BE2C (cell line): ENCODE results near the gene SENP1.

Experiments
- DNase-seq: peaks from one replicate; pipeline ENCODE4 v3.0.0-alpha.2; 2020
- H3K27me3 ChIP-seq: fragments of 250-450 bp; sonication (Bioruptor Pico); 2 replicates; pipeline ENCODE4 v1.5.1; 2020; ENCODE audit warnings: mild to moderate bottlenecking
- H3K36me3 ChIP-seq: fragments of 250-450 bp; sonication (Bioruptor Pico); 2 replicates; pipeline ENCODE4 v1.5.1; 2020; ENCODE audit warnings: mild to moderate bottlenecking
- H3K4me1 ChIP-seq: fragments of 250-450 bp; sonication (Bioruptor Pico); 2 replicates; pipeline ENCODE4 v1.5.1; 2020
- H3K4me3 ChIP-seq: 2 replicates; pipeline ENCODE4 v1.5.1; 2011; ENCODE audit warnings: low read depth, low read length
- H3K9me3 ChIP-seq: fragments of 250-450 bp; sonication (Bioruptor Pico); 2 replicates; pipeline ENCODE4 v1.5.1; 2020
- TF ChIP-seq, protein P1 (sequence below): IDR thresholded peaks from 2 replicates; pipeline ENCODE4 v1.5.1; 2012; ENCODE audit warnings: mild to moderate bottlenecking, low read depth, low read length

Gene SENP1

DNA sequence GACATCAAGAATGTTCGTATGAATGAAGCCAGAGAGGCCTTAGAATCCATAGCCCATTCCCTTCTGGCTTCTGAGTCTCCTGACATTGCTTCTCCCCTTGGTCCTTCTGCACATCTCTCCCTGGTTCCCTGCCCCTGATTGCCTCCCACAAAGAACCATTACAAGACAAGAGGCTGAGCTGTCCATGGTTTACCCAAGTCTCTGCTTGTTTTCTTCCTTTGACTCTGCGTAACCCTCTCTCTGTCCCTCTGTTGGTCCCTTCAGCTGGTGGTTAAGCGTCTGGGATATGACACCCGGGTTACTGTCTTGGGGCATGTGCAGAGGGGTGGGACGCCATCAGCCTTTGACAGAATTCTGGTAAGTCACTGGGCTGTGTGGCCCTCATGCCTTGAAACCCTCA is 29.1 kb upstream of the SENP1 start:
- peaks cover 83% of the 10 kb centered on the region for H3K36me3 ChIP-seq

DNA sequence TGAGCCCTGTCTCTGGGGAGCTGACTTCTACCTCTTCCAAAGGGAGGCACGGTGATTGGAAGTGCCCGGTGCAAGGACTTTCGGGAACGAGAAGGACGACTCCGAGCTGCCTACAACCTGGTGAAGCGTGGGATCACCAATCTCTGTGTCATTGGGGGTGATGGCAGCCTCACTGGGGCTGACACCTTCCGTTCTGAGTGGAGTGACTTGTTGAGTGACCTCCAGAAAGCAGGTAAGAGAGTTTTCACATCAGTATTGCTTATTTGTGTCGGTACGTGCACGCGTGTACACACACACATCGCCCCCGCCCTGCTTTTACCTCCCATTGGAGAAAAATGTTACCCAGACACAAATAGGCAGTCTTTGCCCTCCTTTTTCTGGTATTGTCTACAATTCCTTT is 26.9 kb upstream of the SENP1 start:
- no peak for DNase-seq
- Histone ChIP-seq H3K9me3 (no peaks in the 10 kb centered on the region), H3K4me1 (no peaks in the 10 kb centered on the region), H3K4me3 (no peak overlapping the region), H3K27me3 (no peaks in the 10 kb centered on the region), H3K36me3 (peaks cover 81% of the 10 kb centered on the region)
- TF ChIP-seq, protein P1, sequence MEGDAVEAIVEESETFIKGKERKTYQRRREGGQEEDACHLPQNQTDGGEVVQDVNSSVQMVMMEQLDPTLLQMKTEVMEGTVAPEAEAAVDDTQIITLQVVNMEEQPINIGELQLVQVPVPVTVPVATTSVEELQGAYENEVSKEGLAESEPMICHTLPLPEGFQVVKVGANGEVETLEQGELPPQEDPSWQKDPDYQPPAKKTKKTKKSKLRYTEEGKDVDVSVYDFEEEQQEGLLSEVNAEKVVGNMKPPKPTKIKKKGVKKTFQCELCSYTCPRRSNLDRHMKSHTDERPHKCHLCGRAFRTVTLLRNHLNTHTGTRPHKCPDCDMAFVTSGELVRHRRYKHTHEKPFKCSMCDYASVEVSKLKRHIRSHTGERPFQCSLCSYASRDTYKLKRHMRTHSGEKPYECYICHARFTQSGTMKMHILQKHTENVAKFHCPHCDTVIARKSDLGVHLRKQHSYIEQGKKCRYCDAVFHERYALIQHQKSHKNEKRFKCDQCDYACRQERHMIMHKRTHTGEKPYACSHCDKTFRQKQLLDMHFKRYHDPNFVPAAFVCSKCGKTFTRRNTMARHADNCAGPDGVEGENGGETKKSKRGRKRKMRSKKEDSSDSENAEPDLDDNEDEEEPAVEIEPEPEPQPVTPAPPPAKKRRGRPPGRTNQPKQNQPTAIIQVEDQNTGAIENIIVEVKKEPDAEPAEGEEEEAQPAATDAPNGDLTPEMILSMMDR: no peak

More for the DNA sequence above, 29.1 kb upstream of the SENP1 start:
- TF ChIP-seq, protein P1: no peak
- Histone ChIP-seq H3K27me3 (no peaks in the 10 kb centered on the region), H3K4me3 (no peak overlapping the region), H3K4me1 (no peaks in the 10 kb centered on the region), H3K9me3 (no peaks in the 10 kb centered on the region)
- DNase-seq: no peak

DNA sequence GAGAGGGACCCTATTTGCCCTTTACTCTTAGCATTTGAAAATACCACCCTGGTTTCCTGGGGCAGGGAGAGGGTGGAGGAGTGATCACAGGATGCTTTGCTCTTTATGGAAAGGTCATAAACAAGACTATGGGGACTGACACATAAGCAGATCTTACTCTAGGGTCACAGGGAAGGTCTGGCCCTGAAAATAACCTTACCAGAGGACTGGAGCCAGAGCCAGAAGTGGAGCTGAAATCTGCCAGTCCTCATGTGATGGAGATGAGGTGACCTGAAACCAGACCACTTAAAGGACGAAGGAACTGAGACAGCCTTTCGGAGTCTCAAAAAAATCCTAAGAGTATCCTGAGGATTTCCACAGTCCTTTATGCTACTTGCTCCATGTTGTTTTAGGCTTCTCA is 25.6 kb upstream of the SENP1 start:
- no peak overlapping the region for H3K4me3 ChIP-seq
- no peaks in the 10 kb centered on the region for H3K9me3 ChIP-seq
- H3K27me3 ChIP-seq: no peaks in the 10 kb centered on the region
- DNase-seq: no peak
- H3K4me1 ChIP-seq: no peaks in the 10 kb centered on the region
- TF ChIP-seq, protein P1: no peak
- peaks cover 83% of the 10 kb centered on the region for H3K36me3 ChIP-seq

DNA sequence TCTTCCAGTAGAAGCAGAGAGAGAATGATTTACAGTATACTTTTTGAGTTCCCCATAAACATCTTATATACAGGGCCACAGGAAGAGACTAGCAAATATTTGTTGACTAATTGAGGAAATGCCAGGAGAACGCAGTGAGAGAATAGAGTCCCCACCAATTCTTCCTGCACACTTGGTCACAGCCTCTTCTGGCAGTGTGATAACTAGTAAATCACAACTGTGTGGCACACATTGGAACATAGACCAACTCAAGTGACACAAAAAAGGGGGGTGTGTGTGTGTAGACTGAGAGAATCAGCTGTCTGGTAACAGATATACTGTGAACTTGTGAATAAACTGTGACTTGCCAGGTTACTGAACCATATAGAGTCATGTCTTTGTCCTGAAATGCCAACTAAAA is 23.5 kb upstream of the SENP1 start:
- TF ChIP-seq, protein P1: no peak
- Histone ChIP-seq H3K9me3 (no peaks in the 10 kb centered on the region), H3K4me3 (no peak overlapping the region), H3K36me3 (peaks cover 76% of the 10 kb centered on the region), H3K4me1 (no peaks in the 10 kb centered on the region), H3K27me3 (no peaks in the 10 kb centered on the region)
- no peak for DNase-seq

DNA sequence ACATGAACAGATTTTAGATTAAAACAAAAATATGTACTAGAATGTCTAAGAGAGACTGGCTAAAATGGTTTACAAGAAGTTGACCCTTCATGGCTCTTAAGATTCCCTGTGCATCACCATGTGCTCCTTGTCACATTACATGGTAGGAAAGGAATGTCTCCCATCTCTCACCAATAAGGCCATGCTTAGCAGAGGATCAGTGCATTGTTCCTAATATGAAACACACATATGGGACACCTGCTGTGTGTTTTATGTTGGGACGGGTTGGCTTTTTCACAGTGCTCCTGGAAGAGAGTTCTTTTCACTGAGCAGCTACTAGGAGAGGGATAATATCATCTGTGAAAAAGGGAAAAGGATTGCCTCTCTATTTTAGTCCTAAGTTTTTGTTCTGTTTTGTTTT is 22.9 kb upstream of the SENP1 start:
- TF ChIP-seq, protein P1: no peak
- no peak overlapping the region for H3K4me3 ChIP-seq
- H3K36me3 ChIP-seq: peaks cover 74% of the 10 kb centered on the region
- H3K4me1 ChIP-seq: no peaks in the 10 kb centered on the region
- no peaks in the 10 kb centered on the region for H3K27me3 ChIP-seq
- H3K9me3 ChIP-seq: no peaks in the 10 kb centered on the region
- DNase-seq: no peak

DNA sequence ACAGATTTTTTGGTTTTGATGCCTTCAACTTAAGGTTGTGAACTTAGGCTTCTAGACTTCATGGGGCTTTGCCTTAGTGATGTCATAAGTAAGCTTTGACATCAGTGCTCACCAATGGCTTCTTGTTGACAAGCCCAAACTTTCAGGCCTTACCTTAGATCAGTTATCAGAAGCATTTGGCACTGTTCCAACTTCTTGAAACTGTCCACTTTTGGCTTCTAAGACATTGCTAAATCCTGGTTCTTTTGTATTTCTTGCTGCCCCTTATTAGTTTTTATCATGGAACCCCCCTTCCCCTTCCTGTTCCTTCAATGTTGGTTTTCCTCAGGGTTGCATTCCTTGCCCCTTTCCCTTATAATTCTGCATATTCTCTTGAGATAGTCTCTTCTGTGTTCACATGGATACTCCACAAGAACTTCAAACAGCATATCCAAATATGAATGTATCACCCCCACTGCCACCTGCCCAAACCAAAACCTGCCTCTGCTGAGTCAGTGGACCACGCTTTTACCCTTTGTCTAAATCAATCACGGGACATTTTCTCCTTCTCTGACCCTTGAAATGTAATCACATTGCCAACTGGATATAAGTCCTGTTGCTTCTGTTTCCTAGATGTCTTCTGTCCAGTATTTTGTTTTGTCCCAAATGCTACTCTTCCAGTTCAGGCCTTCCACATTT is 21.2 kb upstream of the SENP1 start:
- DNase-seq: no peak
- Histone ChIP-seq H3K4me1 (no peaks in the 10 kb centered on the region), H3K4me3 (no peak overlapping the region), H3K27me3 (no peaks in the 10 kb centered on the region), H3K9me3 (no peaks in the 10 kb centered on the region), H3K36me3 (peaks cover 72% of the 10 kb centered on the region)
- TF ChIP-seq, protein P1: no peak
